Fibroblast of lung (primary cell): Measurements from ENCODE around the gene SLC26A1.

Experiments used
- EZH2 ChIP-seq: IDR thresholded peaks from 2 replicates; pipeline ENCODE4 v1.5.1; 2012; ENCODE audit warnings: low read length, control low read depth, mild to moderate bottlenecking; ENCODE audit errors: missing control alignments
- TF ChIP-seq, protein P1 (sequence below), 2 donors: IDR thresholded peaks in 1 of 2; conservative IDR thresholded peaks in 1 of 2; 1 replicate in 1 of 2; 2 replicates in 1 of 2; pipeline ENCODE4 v1.5.1; 2011 to 2012; ENCODE audit warnings: low read length in 2 of 2, control low read depth in 1 of 2, inconsistent platforms in 1 of 2, low read depth in 1 of 2, mild to moderate bottlenecking in 1 of 2

GRCh38 chr4:984336-985054 is 8.7 kb downstream of the SLC26A1 start:
- TF ChIP-seq, protein P1, sequence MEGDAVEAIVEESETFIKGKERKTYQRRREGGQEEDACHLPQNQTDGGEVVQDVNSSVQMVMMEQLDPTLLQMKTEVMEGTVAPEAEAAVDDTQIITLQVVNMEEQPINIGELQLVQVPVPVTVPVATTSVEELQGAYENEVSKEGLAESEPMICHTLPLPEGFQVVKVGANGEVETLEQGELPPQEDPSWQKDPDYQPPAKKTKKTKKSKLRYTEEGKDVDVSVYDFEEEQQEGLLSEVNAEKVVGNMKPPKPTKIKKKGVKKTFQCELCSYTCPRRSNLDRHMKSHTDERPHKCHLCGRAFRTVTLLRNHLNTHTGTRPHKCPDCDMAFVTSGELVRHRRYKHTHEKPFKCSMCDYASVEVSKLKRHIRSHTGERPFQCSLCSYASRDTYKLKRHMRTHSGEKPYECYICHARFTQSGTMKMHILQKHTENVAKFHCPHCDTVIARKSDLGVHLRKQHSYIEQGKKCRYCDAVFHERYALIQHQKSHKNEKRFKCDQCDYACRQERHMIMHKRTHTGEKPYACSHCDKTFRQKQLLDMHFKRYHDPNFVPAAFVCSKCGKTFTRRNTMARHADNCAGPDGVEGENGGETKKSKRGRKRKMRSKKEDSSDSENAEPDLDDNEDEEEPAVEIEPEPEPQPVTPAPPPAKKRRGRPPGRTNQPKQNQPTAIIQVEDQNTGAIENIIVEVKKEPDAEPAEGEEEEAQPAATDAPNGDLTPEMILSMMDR (conservative IDR thresholded peaks at IDR 0.05 in 1 of 2, IDR thresholded peaks at IDR 0.05 in 1 of 2; ENCODE audit: low read depth in 1 of 2, low read length in 2 of 2), result no peak
- no peak for TF ChIP-seq EZH2
